MCF 10A (cell line): ENCODE data around the gene PGGHG. TPM values are rescaled to one million over a fixed set of nuclear protein-coding genes. Genes with fewer than 3 reads are reported as not detected.
A peak's percentile ranks its signal among the peaks of the same experiment; 100 is the strongest.
"Not testable (repeated sequence)": the region's sequence is repeated elsewhere in the genome, so short reads cannot be mapped to it uniquely, and the experiment has no call there.

ENCODE experiments used
- BruUV-seq: library from RNA; stranded (reverse); fragments of 400-500 nt; replicated peaks from 2 replicates; lab custom pipeline; 2021; lab: Mats Ljungman, UMichigan
- CTCF ChIA-PET: fragments of 300-600 bp; sonication (Branson Sonifier 250); formaldehyde crosslinking; extraction: SDS; loops from one replicate; lab custom pipeline; 2021; ENCODE audit warnings: antibody characterized with exemption, inconsistent platforms; lab: Yijun Ruan, JAX
- POLR2A ChIA-PET: fragments of 300-600, 350-650 bp; sonication (Branson Sonifier 250); formaldehyde crosslinking; extraction: SDS; loops from one replicate; lab custom pipeline; 2020; ENCODE audit warnings: antibody characterized with exemption, inconsistent platforms; lab: Yijun Ruan, JAX
- DNase-seq: peaks from one replicate; pipeline ENCODE4 v3.0.0-alpha.2; 2018; ENCODE audit not compliant: unreplicated experiment
- H3K27ac Mint-ChIP-seq: one replicate; pipeline ENCODE4 v1.8.0; 2022; ENCODE audit warnings: mild to moderate bottlenecking, low read depth, mixed read lengths; ENCODE audit not compliant: unreplicated experiment
- H3K27me3 Mint-ChIP-seq: one replicate; pipeline ENCODE4 v1.8.0; 2022; ENCODE audit warnings: mixed read lengths; ENCODE audit not compliant: insufficient read depth, unreplicated experiment
- H3K36me3 Mint-ChIP-seq: one replicate; pipeline ENCODE4 v1.8.0; 2022; ENCODE audit warnings: mild to moderate bottlenecking, moderate library complexity, mixed read lengths; ENCODE audit not compliant: insufficient read depth, unreplicated experiment
- H3K4me1 Mint-ChIP-seq: one replicate; pipeline ENCODE4 v1.8.0; 2022; ENCODE audit warnings: mixed read lengths; ENCODE audit not compliant: insufficient read depth, unreplicated experiment
- H3K4me3 Mint-ChIP-seq: one replicate; pipeline ENCODE4 v1.8.0; 2022; ENCODE audit warnings: mild to moderate bottlenecking, moderate library complexity, mixed read lengths; ENCODE audit not compliant: unreplicated experiment
- H3K9me3 Mint-ChIP-seq: one replicate; pipeline ENCODE4 v1.8.0; 2022; ENCODE audit warnings: mixed read lengths; ENCODE audit not compliant: unreplicated experiment
- intact Hi-C: fragments of 100-400 bp; cut with micrococcal nuclease; formaldehyde crosslinking; loops from 2 replicates; pipeline ENCODE4 v1.14.1; 2022
- total RNA-seq: library from RNA; stranded (reverse); gene quantifications from 2 replicates; pipeline ENCODE4 v1.2.3, GENCODE V29; 2022
- TF ChIP-seq, protein P1 (sequence below): fragments of 200-600 bp; IDR thresholded peaks from one replicate; pipeline ENCODE4 v1.8.0; 2022; ENCODE audit warnings: antibody characterized with exemption, mild to moderate bottlenecking; ENCODE audit not compliant: unreplicated experiment

The PGGHG gene
- total RNA-seq, 1 experiment from 2014 or later = 6.3 TPM

DNA sequence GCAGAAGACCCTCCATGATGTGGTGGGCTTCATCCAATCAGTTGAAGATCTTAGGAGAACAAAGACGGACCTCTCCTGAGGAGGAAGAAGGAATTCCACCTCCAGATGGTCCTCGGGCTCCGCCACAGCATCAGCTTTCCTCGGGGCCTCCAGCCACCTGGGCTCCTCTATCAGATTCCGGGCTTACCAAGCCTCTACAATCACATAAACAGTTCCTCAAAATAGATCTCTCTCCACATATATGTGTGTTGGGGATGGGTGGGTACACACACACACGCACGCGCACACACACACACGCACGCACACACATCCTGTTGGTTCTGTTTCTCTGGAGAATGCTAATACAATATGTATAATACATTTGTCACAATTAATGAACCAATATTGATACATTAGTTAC lies 29.5 kb upstream of the PGGHG start:
- no peaks in the 10 kb centered on the region for H3K36me3 Mint-ChIP-seq
- CTCF ChIA-PET = interaction anchor here (4.0 kb wide), 1 partner anchor 9 kb away, joined by 24 read pairs; no protein-coding TSS in a partner anchor
- TF ChIP-seq, protein P1, sequence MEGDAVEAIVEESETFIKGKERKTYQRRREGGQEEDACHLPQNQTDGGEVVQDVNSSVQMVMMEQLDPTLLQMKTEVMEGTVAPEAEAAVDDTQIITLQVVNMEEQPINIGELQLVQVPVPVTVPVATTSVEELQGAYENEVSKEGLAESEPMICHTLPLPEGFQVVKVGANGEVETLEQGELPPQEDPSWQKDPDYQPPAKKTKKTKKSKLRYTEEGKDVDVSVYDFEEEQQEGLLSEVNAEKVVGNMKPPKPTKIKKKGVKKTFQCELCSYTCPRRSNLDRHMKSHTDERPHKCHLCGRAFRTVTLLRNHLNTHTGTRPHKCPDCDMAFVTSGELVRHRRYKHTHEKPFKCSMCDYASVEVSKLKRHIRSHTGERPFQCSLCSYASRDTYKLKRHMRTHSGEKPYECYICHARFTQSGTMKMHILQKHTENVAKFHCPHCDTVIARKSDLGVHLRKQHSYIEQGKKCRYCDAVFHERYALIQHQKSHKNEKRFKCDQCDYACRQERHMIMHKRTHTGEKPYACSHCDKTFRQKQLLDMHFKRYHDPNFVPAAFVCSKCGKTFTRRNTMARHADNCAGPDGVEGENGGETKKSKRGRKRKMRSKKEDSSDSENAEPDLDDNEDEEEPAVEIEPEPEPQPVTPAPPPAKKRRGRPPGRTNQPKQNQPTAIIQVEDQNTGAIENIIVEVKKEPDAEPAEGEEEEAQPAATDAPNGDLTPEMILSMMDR = no peak
- peaks cover 8% of the 10 kb centered on the region for H3K9me3 Mint-ChIP-seq
- no peak for DNase-seq
- POLR2A ChIA-PET = interaction anchor here (0.6 to 0.9 kb wide), 2 partner anchors 8 to 25 kb away, joined by 3 read pairs; no protein-coding TSS in a partner anchor
- no peaks in the 10 kb centered on the region for H3K4me1 Mint-ChIP-seq
- intact Hi-C loops = no loop called here
- H3K27ac Mint-ChIP-seq = no peak overlapping the region
- H3K4me3 Mint-ChIP-seq = no peak overlapping the region
- BruUV-seq = no TSS peak
- peaks cover 11% of the 10 kb centered on the region for H3K27me3 Mint-ChIP-seq

- H3K4me1 Mint-ChIP-seq = no peaks in the 10 kb centered on the region
- TF ChIP-seq, protein P1 = no peak
- H3K9me3 Mint-ChIP-seq = peaks cover 8% of the 10 kb centered on the region
- no peaks in the 10 kb centered on the region for H3K36me3 Mint-ChIP-seq
- DNase-seq = no peak
- no peaks in the 10 kb centered on the region for H3K27me3 Mint-ChIP-seq
- intact Hi-C loops = no loop called here
- no peak overlapping the region for H3K27ac Mint-ChIP-seq
- POLR2A ChIA-PET = interaction anchor here (0.7 to 1.0 kb wide), 2 partner anchors 22 to 52 kb away, joined by 3 read pairs; no protein-coding TSS in a partner anchor
- BruUV-seq = no TSS peak
- H3K4me3 Mint-ChIP-seq = no peak overlapping the region
- CTCF ChIA-PET = interaction anchor here (0.8 to 4.0 kb wide), 3 partner anchors 11 to 102 kb away, joined by 3 to 24 read pairs (median 3); no protein-coding TSS in a partner anchor
Observed at GRCh38 chr11:261624-262023, 27.3 kb upstream of the PGGHG start.

DNA sequence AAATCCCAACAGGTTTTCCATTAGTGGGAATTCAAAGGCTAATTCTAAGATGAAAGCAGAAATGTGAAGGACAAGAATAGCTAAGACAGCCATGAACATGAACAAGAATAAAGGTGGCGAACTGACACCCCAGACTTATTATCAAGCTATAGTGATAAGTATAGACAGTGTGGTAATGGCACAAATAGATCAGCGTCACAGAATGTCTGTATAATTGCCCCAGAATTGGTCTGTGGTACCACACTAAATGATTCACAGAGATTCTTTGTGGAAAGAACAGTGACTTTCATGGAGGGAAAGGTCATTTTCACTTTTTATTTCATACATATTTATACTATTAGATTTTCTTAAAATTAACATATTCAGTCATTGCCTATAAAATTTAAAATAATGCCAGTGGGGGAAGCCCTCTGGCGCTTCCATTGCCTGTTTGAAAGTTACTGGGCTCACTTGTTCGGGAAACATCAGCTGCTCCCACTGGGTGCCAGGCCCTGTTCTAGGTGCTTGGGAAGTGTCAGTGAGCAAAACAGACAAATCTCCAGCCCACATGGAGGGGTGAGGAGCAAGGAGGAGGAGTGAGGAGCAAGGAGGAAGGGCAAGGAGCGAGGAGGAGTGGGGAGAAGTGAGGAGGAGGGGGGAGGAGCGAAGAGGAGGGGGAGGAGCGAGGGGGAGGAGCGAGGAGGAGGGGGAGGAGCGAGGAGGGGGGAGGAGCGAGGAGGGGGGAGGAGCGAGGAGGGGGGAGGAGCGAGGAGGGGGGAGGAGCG lies 22.1 kb upstream of the PGGHG start:
- no TSS peak for BruUV-seq
- H3K9me3 Mint-ChIP-seq = no peaks in the 10 kb centered on the region
- peaks cover 9% of the 10 kb centered on the region for H3K27me3 Mint-ChIP-seq
- intact Hi-C loops = no loop called here
- peak overlapping the region; percentile 71 for H3K27ac Mint-ChIP-seq
- peaks cover 16% of the 10 kb centered on the region for H3K4me1 Mint-ChIP-seq
- no peak overlapping the region for H3K4me3 Mint-ChIP-seq
- TF ChIP-seq, protein P1 = no peak
- DNase-seq = peak; percentile 43
- ChIA-PET CTCF (interaction anchor here (0.5 kb wide), 1 partner anchor 12 kb away, joined by 3 read pairs; no protein-coding TSS in a partner anchor), POLR2A (interaction anchor here (0.9 to 1.0 kb wide), 2 partner anchors 58 to 60 kb away, joined by 3 to 4 read pairs; partner anchors contain the start of gene BET1L)
- no peaks in the 10 kb centered on the region for H3K36me3 Mint-ChIP-seq

DNA sequence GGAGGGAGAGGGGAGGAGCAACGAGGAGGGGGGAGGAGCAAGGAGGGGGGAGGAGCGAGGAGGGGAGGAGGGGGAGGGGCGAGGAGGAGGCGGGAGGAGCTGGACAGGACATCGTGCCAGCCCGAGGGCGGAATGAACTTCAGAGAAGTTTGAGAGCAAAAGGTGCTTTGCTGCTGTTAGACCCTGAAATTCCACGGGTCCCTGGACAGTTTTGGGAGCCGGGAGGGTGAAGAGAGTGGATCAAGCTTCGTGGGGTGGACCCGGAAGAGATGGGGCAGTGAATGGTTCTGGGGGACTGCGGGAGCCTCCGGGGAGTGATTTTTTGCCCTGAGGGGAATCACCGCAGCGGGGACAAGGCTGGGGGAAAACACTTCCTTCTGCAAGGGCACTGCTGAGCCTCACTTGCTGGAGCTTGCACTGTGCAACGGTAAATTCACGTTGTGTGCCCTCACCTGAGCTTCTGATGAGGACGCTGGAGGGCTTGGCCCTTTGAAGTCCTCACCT lies 21.4 kb upstream of the PGGHG start:
- intact Hi-C loops = no loop called here
- H3K9me3 Mint-ChIP-seq = no peaks in the 10 kb centered on the region
- TF ChIP-seq, protein P1 = no peak
- H3K36me3 Mint-ChIP-seq = no peaks in the 10 kb centered on the region
- ChIA-PET POLR2A (interaction anchor here (0.9 to 1.0 kb wide), 2 partner anchors 59 to 61 kb away, joined by 3 to 4 read pairs; partner anchors contain the start of gene BET1L), CTCF (interaction anchor here (0.7 kb wide), 1 partner anchor 17 kb away, joined by 3 read pairs; no protein-coding TSS in a partner anchor)
- peak overlapping the region; percentile 71 for H3K27ac Mint-ChIP-seq
- peaks cover 16% of the 10 kb centered on the region for H3K4me1 Mint-ChIP-seq
- H3K4me3 Mint-ChIP-seq = peak overlapping the region; percentile 70
- peaks cover 14% of the 10 kb centered on the region for H3K27me3 Mint-ChIP-seq
- BruUV-seq = no TSS peak
- DNase-seq = peak; percentile 60

DNA sequence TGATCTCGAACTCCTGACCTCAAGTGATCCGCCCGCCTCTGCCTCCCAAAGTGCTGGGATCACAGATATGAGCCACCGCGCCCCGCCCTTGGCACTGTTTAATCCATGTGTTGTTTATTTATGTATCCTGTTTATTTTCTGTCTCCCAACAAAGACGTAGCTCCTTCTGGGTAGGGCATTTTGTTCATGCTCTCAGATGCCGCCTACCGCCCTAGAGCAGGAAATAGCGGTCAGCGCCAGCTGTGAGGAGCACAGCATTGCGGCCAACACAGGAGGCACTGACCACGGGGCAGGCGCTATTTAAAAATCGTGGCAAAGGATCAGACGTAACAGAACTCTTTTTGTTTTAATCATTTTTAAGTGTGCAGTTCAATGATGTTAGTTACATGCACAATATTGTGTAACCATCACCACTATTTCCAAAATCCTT lies 20.2 kb upstream of the PGGHG start:
- peaks cover 16% of the 10 kb centered on the region for H3K4me1 Mint-ChIP-seq
- H3K27me3 Mint-ChIP-seq = peaks cover 19% of the 10 kb centered on the region
- CTCF ChIA-PET = interaction anchor here (0.6 to 0.7 kb wide), 3 partner anchors 9 to 93 kb away, joined by 3 read pairs; partner anchors contain the start of gene NLRP6
- BruUV-seq, intact Hi-C loops, H3K36me3 Mint-ChIP-seq, DNase-seq, H3K9me3 Mint-ChIP-seq, H3K27ac Mint-ChIP-seq: not testable (repeated sequence)
- POLR2A ChIA-PET = interaction anchor here (0.7 kb wide), 2 partner anchors 20 to 125 kb away, joined by 3 read pairs; partner anchors contain the start of gene PKP3
- H3K4me3 Mint-ChIP-seq = peak overlapping the region; percentile 70
